GM18520 (cell line): Measurements from ENCODE around the gene DOCK4.

Source experiments
- ATAC-seq: cut with Tn5 transposase; IDR thresholded peaks from one replicate; pipeline ENCODE4 v1.9.1; 2021; ENCODE audit not compliant: unreplicated experiment

Gene DOCK4

DNA sequence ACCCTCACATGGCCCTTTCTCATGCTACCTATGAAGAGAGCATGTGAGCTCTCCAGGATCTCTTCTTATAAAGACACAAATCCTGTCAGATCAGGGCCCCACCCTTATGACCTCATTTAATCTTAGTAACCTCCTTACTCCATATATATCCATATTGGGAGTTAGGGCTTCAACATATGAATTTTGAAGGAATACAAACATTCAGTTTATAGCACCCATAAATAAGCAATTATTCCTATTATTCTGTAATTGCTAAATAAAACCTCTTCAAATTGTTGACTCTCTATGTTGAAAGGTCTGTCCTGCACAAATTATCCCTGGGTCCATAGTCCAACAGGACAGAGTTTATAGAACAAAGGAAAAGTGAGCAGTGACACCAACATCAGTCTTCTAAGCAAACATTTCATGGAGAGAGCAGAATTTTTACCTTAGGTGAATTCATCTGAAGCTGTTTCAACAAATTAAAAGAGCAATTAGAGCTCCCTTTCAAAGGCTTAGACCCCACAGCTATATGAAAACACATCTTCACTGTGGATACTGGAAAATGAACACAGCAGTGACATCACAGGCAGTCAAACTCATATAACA lies 12.2 kb downstream of the DOCK4 start:
- ATAC-seq = no peak

DNA sequence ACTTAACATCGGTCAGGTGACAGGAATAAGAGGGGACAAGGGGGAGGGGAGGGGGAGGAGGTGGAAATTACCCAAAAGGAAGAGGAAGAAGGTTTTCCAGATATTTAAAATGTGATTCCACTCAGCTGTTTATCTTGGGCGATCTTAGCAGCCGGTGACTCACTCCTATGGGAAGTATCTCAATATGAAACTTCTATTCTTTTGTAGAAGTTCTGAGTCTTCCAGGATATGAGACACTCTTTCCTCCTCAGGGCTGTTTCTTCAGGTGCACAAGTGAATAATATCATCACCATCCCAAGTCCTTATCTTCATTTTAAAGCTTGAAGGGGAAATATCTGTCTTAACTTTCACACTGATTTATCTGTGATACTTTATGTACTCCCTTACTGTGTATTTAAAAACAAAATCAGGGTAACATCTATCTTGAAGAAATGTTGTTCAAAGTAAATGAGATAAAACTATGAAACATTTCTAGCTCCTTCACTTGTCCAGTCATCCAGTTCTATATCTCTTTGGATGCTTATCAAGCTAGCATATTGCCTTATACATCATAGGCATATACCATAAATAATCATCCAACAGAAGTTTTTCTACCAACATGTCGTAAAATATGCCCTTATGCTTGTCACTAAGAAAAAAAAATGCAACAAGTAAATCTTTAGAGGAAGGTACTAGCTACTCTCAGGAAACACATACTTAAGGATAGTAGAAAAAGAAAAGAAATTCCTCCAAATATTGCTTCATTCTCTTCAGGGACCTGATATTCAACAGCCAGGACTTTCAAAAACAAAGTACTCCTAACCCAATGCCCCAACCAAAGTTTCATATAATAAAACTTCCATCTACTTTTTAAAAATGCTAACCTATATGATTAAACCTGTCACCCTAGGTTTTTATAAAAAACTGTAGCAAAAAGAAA lies 13.7 kb downstream of the DOCK4 start:
- ATAC-seq = no peak

DNA sequence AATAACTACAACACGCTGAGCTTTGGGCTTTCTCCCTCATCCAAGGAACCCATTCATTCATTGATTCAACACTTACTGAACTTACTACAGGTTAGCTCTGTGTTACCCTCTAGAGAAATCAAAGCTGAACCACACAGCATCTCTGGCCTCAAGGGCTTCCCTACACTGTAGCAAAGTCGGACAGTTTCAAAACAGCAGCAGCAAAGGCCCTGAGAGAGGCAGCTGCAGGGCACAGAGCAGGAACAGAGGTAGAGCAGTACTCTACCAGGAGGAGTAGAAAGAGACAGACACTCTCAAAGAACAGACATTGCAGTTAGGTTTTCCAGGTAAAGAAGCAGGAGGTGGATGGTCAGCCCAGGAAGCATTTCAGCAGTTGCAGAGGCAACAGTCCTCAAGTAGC lies 16.1 kb downstream of the DOCK4 start:
- ATAC-seq = no peak

DNA sequence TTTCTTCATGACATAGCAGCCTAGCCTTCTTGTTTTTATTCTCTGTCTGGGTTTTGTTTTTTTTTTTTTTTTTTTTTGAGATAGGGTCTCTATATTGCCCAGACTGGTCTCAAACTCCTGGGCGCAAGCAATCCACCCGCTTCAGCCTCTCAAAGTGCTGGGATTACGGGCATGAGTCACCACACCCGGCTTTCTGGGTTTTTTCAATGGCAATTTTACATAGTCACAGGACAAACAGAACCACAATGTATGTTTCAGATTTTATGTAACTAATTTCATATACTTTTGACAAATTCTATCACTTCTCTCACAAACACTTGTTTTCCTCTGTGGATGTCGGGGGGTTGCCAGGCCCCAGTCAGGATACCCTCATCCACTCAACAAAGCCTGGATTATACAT lies 16.5 kb downstream of the DOCK4 start:
- no peak for ATAC-seq

DNA sequence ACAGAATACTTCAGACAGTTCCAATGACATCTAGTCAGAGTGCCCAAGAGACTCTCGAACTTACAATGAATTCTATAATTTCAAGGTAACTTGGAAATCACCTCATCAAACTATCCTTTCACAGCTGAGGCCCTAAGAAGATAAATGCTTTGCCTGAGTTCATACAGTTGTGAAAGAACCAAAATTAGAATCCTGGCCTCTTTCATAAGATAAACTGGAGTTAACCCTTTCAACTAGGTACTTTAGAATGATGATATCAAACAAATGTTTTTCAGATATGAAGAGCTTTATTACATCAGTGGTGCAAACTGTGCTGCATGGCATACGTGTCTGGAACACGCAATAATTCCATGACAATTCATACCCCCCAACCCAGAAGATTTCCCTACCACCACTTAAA lies 17.9 kb downstream of the DOCK4 start:
- no peak for ATAC-seq

DNA sequence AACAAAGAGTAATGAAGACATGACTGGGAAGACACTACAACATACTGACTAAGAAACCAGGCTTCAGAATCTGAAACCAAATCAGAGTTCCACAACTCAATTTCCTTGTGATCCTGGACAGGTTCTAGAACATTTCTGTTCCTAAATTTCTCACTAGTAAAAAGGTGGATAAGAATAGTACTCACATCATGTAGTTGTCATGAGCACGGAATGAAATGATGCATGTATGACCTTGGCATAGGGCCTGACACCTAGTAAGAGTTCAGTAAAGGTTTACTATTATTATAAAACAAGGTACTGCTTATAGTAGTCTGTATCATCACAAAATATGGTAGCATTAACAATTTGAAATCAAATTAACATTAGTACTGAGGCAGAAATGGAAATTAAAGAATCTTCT lies 19.9 kb downstream of the DOCK4 start:
- ATAC-seq = no peak

DNA sequence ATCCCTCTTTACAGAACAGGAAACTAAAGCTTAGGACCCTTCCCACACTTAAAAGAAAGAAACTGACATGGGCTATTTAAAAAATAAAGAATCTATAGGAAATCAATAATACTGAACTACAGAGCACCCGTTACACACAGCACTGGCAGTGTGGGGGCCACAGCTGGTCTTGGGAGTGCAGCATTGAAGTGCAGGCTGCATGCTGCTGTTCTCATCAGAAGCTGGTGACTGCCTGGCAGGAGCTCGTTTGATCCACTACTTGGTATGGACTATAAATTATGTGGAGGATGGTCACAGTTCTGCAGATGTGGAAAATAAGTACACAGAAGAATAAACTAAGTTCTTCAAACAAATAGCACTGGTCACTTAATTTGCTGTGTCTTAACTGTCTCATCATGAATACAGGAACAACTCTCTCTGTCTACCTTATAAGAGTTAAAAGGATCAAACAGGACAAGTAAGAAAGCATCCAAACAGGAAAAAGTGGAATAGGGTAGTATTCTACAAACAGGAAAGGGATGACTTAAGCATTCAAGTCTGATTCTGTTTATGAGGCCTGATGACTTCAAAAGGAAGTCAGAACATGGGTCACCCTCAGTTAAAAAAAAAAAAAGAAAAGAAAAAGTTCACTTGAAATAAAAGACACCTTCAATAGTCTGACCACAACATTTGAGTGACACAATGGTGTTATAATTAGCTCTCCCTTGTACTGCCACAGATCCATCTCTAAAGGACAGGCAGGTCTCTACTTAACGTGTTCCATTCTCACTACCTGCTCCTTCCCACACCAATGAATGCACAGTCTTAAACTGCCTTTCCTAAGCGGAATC lies 21.0 kb downstream of the DOCK4 start:
- ATAC-seq = no peak

DNA sequence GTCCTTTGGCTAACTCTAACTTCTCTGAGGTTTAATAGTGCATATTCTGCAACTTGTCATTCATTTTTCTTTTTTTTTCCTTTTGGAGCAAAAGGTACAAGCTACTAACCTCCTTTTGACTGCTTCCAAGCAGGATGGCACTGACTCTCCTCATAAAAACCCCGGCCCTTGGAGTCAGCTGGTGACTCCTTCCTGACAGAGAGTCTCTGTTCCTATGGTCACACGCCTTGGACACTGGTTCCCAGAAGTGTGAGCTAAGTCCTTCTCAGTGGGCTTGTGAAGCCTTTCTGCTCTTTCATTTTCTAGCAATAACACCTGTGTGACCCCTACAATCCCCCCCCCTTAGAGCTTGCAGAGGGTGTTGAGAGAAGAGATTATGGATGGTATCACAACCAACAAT lies 21.7 kb downstream of the DOCK4 start:
- ATAC-seq = no peak

DNA sequence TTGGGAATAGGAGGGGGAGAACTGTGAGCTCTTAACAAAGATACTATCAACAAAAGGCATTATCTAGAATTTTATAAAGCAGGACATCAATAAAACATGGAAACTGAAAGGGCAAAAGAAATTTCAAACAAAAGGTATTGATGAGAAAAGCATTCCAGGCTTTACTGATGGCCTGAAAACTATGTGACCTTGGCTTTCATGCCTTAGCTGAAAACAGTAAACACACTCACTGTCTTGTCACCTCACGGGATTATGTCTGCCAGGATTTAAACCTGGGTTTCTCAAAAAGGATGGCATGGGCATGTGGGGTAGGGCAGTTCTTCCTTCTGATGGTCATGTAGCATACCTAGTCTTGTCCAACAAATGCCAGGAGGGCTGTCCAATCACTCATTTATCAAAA lies 22.9 kb downstream of the DOCK4 start:
- no peak for ATAC-seq

DNA sequence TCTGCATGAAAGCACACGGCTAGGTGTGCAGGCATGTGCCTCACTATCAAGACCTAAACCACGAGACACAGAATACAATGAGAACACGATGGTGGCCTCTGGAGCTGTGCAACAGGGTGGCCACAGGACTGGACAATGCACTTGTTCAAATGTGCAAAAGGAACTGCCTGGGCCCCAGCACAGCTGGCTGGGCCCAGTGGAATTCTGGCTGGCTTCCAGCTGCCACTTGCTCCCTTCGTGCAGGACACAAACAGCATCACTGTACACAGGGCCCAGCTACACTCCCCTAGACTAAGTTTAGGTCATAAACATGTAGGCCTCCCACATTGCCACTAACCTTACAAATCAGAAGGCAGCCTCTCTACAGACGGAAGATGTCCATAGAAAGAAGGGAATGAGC lies 23.4 kb downstream of the DOCK4 start:
- ATAC-seq = no peak

DNA sequence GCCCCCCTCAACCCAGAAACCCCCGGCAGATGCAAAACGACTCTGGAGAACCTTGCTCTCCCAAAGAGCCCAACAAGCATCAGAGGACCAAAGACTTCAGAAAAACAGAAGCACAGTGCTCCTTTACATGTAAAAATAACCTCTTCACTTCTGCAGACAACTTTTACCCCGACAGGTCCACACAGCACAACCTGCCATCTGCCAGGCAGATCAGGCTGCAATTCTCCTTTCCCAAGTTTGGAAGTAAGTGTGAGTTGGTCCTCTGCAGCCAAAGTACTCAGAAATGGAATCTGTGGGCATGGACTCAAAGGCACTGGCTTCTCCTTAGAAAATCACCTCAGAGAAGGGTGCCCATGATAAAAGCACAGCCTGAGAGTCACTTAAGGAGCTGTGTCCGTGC lies 26.0 kb downstream of the DOCK4 start:
- no peak for ATAC-seq

DNA sequence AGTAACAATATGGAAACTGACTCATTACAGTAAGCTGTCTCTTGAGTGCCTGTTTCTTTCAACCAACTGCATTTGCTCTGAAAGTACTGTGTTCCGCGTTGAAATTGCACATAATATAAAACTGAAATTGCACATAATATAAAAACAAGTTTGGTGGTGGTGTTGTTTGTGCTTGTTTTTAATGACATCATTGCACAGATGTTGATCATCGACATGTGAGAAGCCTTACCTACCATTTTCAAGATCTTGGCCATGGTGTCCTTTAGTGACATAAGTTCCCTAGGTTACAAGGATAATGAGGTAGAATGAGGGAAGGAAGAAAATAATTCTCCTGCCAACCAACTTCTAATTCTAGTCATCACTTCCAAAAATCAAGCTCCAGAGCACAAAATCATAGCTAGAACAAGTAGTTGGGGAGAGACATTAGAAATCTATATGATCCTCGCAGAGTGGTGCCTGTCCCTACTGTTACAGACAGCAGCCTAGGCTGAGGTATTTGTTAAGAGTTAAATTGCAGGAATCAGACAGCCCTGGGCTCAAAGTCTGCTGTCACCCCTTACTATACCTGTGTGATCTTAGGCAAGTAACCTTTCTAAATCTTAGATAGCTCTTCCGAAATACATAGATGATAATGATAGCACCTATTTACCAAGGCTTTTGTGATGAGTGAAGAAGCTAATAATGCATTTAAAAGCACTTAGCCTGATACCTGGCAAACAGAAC lies 29.3 kb downstream of the DOCK4 start:
- ATAC-seq = no peak

DNA sequence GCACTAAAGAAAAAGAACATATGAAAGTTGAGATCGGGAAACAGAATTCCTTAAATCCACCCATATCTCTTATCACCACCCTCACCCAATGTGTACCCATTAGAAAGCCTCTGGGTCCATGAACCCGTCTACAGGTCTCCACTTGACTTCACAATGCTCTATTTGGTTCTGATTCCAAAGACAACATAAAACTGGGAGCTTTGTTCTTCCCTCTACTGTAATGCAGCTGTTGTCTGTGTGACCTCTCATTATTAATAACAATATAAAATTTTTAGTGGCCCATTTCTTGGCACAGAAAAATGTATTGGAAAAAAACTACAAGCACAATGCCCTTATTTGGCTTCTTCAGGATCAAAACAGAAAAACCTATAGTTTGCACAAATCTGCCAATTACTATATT lies 30.0 kb downstream of the DOCK4 start:
- ATAC-seq = no peak

DNA sequence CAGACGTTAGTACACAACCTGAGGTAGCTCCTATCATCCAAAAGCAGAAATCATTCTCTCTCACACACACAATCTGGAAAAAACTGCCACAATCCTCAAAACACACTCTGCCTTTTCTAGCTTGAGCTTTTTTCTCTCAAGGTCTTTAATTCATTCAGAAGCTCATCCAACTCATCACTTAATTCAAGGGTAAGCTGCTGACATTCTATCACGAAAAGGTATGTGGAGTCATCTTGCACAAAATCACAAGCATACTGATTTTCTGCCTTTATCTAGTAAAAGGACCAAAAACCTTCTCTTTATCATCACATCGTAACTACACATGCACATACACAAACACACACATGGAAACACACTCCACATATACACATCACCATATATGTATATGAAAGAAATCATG lies 32.0 kb downstream of the DOCK4 start:
- ATAC-seq = no peak

DNA sequence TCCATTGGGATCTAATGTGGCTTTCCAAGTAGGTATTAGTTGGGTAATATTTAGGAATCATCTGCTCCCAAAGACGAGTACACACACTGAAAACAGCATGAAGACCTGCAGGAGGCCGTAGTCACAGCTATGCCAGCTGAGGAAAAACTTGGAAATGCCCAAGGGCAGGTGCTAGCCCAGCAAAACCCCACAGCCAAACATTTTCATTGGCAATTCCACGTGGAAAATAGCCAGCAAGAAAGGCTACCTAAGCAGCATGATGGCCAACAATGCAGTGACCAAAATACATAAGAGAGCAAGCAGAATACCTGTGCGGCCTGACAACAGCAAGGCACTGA lies 32.7 kb downstream of the DOCK4 start:
- ATAC-seq = no peak

DNA sequence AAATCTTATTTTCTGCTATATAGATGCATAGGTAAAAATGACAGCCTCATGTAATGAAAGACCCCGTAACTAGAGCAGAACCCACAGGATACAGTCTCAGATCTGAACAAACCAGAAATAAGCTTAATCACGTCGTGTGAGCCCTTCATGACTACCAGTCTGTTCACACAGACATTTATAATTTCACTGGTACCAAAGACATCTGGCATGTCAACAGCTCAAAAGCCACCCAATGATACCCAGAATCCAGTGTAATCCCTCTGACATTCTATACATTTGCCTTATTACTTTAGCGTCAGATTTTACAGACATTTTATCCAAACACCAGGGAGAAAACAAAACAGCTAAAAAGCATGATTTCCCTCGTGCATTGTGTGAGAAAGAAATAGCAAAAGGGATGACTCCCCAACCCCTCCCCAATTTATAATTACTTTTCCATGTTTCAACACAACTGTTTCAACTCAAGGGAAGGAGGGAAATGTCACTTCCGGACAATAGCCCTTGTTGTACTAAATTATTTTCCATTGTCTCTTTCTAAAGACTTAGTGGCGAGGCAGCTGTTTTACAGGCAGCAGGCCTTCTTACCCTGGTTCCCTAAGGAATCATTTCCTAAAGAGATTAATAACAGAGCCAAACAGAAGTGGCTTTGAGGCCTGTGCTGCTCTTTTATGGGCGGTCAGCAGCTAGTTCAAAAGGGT lies 33.2 kb downstream of the DOCK4 start:
- no peak for ATAC-seq

DNA sequence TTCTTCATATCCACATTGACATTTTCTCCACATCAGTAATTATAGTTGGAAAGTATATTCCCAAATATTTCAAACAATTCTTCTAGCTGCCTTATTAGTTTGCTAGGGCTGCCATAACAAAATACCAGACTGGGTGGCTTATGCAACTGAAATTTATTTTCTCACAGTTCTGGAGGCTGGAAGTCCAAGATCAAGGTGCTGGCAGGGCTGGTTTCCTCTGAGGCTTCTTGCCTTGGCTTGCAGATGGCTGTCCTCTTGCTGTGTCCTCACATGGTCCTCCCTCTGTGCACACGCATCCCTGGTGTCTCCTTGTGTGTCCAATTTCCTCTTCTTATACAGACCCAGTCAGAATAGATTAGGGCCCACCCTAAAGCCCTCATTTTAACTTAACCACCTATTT lies 34.5 kb downstream of the DOCK4 start:
- ATAC-seq = no peak

DNA sequence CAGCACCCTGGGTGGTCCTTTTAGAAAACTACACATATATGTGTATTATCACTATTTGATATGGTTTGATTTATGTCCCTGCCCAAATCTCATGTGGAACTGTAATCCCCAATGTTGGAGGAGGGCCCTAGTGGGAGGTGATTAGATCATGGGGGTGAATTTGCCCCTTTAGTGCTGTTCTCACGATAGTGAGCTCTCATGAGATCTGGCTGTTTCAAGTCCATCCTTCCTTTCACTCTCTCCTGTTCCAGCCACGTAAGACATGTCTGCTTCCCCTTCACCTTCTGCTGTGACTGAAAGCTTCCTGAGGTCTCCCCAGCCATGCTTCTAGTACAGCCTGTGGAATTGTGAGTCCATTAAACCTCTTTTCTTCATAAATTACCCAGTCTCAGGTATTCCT lies 37.3 kb downstream of the DOCK4 start:
- ATAC-seq = no peak

DNA sequence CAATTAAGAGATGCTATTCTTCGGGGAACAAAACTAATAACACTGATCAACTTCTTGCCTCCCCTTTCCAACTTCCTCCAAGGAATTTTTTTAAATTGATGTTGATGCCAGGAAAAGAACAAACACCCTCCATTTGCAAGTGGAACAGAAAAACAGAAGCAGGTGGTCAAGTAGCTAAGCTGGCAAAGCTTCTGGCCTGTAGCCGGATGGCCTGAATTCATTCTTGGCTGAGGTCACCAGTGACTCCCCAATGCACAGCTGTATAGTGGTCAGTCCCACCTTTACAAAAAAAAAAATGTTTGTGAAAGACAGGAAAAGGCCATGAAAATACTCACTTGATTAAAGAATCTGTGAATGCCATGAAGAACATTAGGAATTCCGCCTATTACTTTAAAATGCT lies 39.1 kb downstream of the DOCK4 start:
- ATAC-seq = no peak

DNA sequence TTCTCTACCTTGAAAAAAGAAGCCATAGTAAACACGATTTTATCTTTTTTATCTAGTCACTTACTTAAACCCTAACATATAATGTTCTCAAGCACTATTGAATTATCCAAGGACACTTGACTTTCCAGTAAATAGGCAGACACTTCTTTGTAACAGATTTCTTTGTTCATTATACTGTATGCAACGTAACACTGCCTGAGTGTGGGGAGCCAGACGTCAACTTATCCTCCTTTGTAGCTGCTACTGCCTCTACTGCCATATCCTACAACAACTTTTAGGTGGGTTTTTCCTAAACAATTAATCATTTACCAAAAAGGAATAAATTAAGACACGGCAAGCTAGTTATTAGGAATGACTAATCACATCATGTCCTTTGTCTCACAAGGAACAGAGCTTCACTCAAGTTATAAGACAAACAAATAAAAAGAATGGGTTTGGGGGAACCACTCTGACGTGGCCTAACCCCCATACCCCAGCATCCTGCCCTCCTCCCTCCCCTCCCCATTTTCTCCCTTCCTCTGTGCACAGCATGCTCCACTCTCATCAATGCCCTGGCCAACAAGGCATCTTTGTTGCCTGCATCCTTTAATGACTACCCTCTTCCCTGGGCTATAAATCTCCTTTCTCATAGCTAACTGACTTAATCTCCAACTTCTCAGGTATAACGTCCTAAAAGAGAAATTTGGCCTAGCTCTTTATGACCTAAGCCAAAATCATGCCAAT lies 43.3 kb downstream of the DOCK4 start:
- no peak for ATAC-seq
